Measurements from ENCODE around the gene KIZ.
"Not testable (repeated sequence)": the region's sequence is repeated elsewhere in the genome, so short reads cannot be mapped to it uniquely, and the experiment has no call there.

The KIZ gene

DNA sequence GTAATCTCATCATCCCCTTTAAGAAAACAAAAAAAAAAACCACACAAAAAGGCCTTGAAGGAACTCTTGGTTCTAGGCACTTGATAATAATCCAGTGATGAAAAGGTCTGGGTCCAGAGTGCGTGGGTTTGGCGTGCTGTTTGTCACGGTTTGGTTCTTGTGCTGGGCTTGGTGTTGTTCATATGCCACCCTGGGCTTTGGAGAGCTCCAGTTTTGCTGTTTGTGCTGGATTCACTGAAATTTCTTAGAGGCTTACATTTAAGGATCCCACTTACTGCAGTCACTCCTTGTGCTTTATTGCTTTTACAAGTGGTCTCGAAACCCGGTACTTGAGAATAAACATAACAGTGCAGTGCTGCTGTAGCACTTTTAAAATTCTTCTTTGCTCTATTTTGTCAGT, 108.4 kb downstream of the KIZ start:
- no peak for DNase-seq

DNA sequence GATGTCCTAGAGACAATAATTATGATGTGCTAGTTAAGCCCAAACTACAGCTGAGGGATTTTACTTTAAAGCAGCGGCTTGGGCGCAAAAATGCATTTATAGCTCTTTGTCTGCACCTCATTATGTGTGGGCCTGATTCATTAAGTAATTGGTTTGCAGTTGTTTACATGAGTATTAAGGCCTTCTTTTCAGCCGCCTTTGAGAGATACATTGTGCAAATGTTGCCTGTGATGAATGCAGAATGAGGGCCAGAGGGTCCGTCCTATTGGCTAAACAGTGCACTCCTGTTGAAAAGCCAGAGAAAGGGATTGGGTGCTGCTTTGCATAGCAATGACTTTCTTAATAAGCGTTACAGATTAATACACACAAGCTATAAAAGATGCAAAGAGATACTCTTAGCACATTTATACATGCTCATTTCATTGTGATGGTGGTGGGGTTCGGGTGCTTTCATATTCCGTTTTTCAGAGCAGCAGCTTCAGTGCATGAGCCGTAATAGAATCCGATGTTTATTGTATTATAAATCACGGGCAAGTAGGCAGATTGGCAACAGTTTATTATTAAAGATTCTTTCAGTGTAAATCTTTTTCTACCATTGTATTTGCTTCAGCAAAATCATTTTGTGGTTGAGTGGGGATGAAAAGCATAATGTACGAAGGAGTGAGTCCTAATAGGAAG, 109.1 kb downstream of the KIZ start:
- DNase-seq, result peak; percentile 83

DNA sequence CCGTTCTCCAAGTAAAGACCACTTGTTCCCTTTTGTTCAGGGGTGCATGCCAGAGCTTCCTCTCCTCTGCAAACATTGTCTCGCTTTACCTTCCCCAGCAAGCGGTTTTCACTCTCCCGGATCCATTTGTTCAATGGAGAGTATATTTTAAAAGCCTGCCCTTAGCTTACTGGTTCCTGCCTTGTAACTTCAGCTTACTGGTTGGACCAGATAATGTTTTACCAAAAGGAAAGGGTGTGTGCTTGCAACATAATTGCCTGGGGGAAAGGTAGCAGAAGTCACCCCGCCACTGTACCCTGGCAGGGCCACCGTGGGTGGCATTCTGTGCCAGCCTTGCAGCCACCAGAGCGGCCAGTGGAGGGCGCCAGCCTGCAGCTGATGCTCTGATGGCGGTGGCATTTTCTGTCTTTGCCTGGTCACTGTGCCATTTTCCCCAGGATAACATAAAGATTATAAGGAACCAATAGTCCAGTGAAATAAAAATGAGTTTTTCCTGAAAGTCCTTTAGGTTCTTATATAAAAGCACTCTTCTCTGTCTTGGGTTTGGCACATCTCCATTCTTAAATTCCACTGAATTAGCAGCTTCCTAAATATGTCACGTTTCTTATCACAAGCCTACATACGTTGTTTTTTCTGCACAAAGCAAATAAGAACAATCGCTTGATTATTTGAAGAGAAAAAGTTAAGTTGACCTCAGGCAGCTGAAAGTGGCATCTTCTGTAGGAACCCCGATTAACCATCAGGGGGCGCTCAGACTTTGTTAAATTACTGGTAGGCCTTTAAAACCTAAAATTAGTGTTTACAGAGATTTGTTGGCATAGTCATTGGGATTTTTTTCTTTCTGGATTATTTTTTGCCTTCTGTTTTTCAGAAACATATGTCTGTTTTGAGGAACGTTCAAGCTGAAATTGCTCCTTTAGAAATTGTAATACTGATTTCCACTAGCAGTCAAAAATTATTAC, 109.9 kb downstream of the KIZ start:
- peak; percentile 87 for DNase-seq

DNA sequence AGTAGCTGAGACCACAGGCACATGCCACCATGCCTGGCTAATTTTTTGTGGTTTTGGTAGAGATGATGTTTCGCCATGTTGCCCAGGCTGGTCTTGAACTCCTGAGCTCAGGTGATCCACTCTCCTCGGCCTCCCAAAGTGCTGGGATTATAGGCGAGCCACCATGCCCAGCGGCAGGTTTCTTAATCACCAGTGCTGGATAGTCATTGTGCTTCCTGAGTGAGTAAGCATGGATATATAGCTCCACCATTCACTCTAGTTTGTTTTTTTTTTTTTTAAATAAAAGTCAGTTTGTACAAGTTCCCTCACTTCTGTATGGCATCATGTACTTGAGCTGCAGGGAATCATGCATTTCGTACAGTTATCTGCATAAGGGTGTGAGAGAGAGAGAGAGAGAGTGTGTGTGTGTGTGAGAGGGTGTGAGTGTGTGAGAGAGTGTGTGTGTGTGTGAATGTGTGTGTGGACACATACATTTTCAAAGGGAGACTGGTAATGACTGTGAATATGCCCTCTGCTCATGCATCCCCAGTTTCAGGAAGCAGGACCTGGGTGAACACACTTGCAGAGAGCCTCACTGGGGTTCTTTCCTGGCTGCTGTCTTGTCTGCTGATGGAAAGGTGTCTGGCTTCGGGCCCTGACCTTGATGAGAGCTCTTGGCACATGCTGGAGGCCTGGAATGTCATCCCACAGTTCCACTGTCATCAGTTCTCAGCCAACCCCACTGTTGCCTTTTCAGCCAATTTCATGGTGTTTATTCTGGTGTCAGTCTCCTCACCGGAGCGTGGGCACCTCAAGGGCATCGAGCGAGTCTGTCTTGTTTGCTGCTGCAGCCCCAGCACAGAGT, 112.3 kb downstream of the KIZ start:
- no peak for DNase-seq

DNA sequence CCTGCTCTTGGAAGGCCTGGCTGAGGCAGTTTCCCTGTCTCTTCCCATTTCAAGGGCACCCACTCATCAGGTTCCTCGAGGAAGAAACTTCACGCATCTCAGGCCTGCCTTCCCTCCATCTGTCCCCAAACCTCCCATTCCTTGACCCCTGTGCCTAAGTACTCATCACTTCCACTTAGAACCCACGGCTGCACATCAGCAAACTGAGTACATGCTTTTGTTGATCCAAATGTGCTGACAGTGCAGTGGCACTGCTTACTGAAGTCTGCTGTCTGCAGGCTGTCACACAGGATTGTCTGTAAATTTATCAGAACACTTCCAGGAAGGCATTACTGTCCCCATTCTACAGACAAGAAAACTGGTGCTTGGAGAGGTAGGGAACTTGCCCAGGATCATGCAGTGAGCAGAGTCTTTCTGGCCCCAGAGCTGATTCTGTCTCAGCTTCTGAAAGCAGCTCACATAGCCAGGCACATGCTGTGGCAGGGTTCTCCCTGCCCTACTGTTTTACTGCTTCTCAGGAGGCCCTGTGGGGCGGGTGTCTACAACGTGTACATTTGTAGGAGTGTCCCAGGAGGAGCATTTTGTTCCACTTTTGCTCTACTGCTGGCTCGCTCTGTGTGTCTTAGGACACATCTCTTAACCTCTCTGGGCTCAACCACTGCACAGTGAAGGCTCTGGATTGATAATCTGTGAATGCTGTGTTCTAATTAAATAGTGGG, 113.1 kb downstream of the KIZ start:
- DNase-seq, result no peak

DNA sequence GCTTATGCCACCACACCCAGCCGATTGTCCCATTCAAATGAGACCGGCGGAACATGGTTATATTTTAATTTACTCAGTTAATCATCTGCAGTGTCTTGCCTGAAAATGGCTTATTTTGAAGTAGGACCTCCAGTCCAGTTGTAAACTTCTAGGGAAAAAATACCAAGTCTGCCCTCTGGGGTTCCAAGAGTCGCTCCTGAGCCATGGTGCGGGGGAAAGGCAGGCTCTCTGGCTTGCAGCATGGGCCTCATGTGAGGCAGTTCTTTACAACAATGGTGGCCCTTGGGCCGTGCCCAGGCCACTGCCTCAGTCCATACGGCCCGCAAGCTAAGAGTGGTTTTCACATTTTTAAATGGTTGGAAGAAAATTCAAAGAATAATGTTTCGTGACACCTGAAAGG, 114.5 kb downstream of the KIZ start:
- DNase-seq, result no peak

DNA sequence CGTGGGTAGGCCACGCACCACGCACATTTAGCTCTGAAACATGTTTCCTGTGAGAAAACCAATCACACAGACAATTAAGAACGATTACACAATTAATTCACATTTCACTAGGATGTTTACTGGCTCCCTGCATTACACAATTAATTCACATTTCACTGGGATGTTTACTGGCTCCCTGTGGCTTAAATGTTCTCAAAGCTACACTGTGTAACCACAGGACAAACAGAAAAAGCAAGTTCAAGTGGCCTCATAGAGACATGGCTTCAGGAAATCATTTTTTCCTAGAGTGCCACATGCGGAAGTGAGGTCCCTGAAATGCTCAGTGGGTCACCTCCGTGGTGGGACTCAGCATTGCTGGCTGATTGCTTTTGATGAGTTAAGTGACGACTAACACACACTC, 115.5 kb downstream of the KIZ start:
- no peak for DNase-seq

DNA sequence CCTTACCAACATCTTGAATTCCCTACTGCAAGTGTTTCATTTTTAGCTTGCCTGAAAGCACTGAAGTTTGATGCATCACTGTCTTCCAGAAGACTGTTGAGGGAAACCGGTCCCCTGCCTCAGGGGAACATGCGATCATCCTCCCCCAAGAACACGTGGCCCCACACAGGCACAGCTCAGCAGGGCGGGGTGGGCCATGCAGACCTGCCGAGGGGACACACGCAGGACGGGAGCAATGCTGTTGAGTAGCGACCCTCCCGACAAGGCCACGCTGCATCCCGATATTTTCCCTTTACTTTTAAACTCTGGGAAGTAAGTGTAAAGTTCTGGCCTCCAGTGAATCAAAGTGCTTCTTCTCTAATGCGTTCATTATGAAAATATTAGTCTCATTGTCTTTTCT, 117.9 kb downstream of the KIZ start:
- no peak for DNase-seq

DNA sequence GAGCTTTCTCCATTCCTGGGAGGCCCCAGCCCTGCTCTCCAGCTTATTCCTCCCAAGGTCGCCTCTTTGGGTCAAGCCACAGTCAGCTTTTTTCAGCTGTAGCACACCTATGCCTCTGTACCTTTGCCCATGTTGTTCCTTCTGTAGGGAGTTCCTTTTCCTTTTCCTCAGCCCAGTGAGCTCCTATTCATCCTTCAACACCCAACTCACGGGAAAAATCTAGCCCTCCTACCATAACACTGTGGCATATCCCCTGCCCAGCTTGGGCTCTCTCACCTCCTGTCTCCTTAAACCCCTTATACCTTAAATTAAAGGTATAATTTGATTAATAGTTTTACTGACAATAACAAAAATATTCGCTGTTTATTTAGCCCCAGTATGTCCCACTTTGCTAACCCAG, 118.9 kb downstream of the KIZ start:
- no peak for DNase-seq

DNA sequence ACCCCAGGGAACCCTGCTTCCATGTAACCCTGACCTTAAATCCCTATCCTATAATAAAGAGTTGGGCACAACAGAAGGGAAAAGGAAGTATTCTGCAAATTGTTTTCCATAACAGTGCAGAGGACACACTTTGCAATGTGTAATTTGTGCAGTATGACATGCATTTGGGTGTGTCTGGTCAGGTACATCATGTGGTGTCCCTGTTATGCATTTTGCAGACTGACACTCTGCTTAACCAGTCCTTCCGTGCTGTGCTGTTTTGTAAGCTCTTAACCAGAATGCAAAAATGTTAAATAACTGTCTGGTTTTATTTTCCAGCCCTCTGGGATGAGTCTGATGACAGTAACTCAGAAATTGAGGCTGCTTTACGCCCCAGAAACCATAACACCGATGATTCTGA, 120.3 kb downstream of the KIZ start:
- DNase-seq, result no peak

DNA sequence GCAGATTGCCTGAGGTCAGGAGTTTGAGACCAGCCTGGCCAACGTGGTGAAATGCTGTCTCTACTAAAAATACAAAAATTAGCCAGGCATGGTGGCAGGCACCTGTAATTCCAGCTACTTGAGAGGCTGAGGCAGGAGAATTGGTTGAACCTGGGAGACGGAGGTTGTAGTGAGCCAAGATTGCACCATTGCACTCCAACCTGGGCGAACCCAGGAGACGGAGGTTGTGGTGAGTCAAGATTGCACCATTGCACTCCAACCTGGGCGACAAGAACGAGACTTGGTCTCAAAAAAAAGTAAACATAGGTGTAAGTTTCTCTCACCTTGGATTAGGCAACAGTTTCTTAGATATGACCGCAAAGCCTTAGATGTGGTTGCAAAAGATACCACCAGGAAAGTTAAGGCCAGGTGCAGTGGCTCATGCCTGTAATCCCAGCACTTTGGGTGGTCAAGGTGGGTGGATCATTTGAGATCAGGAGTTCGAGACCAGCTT, 121.8 kb downstream of the KIZ start:
- not testable (repeated sequence) for DNase-seq

DNA sequence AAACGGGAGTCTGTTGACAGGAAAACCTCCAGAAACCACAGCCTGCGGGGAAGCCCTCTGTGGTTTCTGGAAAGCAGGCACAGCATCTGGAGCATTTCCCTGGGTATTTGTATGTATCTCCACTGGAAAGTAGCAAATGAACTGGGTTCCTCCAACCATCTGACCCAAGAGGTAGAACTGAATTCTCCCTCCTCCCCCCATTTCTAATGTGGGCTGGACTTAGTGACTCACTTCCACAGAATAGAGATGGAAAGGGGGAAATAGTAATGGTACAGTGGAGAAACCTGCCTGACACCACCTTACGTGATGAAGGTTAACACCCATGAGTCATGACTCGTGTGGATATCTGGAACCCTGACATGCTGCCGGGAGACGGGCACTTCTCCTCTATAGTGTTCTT, 125.4 kb downstream of the KIZ start:
- no peak for DNase-seq

DNA sequence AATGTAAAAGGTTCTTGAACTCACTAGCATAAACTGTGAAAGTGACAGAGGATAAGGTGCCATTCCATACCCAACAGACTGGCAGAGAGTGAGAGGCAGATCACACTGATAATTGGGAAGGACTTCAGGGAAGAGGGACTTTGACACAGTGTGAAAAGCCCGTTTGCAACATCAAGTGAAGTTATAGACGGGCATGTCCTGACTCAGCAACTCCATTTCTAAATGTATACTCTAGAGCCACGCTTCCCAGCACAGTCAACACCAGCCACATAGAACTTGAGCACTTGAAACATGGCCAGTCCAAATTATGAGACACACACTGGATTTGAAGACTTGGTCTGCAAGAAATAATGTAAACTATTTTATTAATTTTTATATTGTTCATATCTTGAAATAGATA, 131.3 kb downstream of the KIZ start:
- no peak for DNase-seq

DNA sequence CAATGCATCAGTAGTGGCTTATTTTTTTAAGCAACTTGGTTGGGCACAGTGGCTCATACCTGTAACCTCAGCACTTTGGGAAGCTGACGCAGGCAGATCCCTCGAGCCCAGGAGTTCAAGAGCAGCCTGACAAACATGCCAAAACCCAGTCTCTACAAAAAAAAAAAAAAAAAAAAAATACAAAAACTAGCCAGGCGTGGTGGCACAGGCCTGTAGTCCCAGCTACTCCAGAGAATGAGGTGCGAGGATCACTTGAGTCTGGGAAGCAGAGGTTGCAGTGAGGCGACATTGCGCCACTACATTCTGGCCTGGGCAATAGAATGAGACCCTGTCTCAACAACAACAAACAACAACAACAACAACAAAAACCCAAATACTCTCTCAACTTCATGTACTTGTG, 132.5 kb downstream of the KIZ start:
- DNase-seq, result no peak

DNA sequence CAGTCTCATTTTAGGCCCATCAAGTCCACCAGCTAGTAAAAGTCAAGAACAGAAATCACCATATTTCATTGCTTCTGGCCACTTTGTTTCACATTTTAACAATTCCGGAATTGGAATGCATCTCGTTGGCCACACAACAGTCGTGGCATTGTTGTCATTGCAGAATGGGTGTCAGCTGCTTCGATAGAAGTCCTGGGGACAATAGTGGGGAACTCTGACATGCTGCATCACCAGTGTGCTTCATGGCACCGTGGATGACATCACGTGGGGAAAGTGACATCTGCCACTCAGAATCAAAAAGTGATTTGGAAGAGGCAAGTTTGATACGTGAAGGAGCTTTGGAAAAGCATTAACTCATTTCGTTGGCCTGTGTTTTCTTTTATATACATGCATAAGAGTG, 133.5 kb downstream of the KIZ start:
- peak; percentile 55 for DNase-seq

DNA sequence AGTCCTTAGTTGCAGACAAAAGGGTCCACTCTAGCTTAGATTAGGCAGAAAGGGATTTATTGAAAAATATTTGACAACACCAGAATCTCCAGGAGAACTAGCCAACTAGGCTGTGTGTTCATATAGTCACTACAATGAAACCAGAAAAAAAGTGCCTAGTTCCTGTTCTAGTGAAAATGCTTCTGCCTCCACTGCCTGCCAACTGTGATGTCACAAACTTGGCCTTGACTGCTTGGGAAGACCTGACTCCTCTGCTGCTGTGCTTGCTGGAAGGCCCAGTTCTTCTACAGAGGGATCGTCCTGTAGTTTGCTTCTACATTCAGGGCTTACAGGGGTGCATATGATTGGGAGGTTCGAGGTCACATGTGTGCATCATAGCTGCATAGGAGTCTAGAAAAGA, 136.9 kb downstream of the KIZ start:
- DNase-seq, result no peak

DNA sequence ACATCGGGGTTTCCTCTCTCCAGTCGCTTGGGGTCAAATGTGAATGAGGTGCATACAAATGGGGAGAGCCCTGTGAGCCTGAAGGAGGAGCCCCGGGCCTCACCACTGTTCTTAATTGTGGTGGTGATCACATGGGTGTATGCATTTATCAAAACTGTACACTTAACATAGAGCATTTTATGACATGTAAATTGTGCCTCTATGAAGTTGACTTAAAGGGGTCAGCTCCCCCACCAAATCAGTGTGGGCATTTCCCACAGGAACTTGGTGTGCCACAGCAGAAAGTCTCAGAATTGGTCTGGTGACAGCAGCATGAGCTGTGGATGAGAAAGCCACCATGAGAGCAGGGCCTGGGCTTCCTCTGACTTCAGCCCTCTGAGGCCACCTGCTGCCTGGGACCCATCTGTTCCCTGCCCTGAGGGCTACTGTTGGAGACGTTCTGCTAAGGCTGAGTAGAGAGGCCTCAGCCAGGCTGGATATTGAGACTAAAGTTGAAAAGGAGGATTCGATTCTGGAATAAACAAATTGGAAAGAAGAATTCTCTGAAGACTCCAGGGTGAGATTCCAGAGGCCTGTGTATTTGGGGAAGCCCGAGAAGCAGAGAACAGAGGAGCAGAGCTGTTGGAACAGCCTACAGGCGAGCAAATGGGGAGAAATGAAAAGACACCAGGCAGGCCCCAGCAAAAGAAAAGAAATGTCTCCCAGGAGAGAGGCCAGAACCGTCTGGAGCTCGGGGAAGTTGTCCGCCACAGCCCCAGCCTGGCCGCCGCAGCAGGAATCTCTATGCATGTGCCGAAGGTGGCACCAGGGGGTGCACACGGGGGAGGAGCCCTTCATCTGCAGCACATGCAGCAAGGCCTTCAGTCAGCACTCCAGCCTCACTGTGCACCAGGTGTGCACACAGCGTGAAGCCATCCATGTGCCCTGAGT, 139.6 kb downstream of the KIZ start:
- no peak for DNase-seq

DNA sequence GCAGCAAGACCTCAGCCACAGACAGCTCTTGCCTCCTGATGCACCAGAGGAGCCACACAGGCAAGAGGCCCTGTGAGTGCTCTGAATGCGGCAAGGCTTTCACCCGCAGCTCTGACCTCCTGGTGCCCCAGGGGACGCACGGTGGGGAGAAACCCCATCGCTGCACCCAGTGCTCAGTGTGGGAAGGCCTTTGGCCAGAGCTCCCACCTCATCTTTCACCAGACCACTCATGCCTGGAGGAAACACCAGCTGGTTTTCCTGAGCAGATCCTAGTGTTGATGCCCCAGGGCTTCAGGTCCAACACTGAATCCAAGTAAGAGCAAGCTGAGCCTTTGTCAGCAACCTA, 140.3 kb downstream of the KIZ start:
- no peak for DNase-seq

DNA sequence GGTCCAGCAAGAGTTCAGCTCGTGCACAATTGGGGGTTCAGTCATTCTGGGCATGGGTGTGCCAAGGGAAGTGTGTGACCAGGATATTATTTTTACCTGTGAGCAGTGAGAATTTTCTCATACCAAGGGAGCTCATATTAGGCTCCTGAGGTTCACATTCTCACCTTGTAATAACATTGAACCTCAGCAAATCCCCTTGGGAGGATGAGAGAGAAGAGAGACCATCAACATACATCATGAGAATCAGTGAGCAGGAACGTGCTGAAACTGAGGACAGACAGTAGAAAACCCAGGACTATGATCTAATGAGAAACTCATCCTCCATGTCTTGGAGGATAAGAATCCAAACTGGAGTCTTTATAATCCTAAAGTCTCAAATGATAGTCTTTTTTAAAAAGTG, 143.9 kb downstream of the KIZ start:
- DNase-seq, result no peak

DNA sequence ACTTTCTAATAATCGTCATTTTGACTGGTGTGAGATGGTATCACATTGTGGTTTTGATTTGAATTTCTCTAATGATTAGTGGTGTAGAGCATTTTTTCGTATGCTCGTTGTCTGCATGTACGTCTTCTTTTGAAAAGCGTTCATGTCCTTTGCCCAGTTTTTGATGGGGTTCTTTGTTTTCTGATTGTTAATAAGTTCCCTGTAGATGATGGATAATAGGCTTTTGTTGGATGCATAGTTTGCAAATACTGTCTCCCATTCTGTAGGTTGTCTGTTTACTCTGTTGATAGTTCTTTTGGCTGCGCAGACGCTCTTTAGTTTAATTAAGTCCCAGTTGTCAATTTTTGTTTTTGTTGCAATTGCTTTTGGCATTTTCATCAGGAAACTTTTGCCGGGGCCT, 144.9 kb downstream of the KIZ start:
- peak; percentile 9 for DNase-seq

DNA sequence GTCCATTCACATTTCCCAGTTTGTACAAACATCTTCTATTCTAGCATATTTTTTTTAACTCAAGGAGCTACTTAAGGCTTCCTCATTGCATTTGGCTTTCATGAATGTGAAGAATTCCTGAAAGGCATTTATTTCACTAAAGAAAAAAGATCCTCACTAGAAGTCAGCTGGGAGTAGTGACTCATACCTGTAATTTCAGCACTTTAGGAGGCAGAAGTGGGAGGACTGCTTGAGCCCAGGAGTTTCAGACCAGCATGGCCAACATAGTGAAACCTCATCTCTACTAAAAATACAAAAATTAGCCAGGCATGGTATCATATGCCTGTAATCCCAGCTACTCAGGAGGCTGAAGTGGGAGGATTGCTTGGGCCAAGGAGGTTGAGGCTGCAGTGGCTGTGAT, 146.4 kb downstream of the KIZ start:
- no peak for DNase-seq

DNA sequence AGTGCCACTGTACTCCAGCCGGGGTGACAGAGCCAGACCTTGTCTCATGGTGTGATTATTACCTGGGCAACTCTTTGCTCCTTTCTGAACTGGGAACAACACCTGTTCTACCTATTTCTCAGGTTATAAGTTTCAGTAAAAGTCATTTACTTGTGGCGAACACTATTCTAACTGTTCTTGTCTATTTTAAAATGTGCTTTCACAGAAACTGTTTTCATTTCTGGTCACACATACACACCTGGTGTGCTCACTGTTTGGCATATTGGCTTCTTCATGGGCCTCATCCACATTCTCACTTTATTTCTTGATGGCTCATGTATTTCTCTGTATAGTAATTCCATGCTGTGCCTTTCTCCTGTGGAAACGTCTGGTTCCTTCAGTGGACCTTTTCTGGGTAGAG, 146.8 kb downstream of the KIZ start:
- DNase-seq, result no peak

Measured in midbrain (tissue), 1 donor.